GM12874 (cell line): ENCODE data around the gene ACAP3.

Experiments
- TF ChIP-seq, protein P1 (sequence below): IDR thresholded peaks from 2 replicates; pipeline ENCODE4 v1.5.1; 2011; ENCODE audit warnings: low read depth, mild to moderate bottlenecking, control low read depth, low read length, moderate library complexity; ENCODE audit not compliant: insufficient read depth

The ACAP3 gene

DNA sequence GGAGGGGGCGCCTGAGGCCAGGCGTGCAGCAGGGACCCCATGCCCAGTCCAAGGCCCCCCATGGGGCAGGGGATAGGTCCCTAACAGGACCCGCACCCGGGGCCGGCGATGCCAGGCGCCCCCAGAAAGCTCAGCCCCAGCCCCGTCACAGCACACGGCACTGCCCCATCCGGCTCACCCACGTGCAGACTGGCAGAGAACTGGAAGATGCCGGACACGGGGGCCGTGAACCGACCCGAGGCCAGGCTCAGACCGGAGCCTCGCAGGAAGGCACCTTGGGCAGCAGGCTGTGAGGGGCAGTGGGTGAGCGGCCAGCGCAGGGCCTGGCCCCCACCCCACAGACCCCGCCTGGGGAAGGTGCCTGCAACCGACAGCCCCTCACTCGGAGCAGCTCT is 64.5 kb downstream of the ACAP3 start:
- TF ChIP-seq, protein P1, sequence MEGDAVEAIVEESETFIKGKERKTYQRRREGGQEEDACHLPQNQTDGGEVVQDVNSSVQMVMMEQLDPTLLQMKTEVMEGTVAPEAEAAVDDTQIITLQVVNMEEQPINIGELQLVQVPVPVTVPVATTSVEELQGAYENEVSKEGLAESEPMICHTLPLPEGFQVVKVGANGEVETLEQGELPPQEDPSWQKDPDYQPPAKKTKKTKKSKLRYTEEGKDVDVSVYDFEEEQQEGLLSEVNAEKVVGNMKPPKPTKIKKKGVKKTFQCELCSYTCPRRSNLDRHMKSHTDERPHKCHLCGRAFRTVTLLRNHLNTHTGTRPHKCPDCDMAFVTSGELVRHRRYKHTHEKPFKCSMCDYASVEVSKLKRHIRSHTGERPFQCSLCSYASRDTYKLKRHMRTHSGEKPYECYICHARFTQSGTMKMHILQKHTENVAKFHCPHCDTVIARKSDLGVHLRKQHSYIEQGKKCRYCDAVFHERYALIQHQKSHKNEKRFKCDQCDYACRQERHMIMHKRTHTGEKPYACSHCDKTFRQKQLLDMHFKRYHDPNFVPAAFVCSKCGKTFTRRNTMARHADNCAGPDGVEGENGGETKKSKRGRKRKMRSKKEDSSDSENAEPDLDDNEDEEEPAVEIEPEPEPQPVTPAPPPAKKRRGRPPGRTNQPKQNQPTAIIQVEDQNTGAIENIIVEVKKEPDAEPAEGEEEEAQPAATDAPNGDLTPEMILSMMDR = no peak

- TF ChIP-seq, protein P1 = no peak
Observed at GRCh38 chr1:1242461-1243265, 65.1 kb downstream of the ACAP3 start.
